ENCODE data around the gene MBNL1. TPM values are rescaled to one million over a fixed set of nuclear protein-coding genes. Genes with fewer than 3 reads are reported as not detected.

MBNL1 gene
- total RNA-seq, 1 experiment from 2014 or later: 200 TPM

GRCh38 chr3:152452318-152452717, 183.6 kb downstream of the MBNL1 start (continued):
- TF ChIP-seq EGR1 (IDR thresholded peaks at IDR 0.05; ENCODE audit: low read depth): no peak
- no peak for TF ChIP-seq SIN3A (IDR thresholded peaks at IDR 0.05; ENCODE audit: low read depth)
- no peak for TF ChIP-seq POLR2A (IDR thresholded peaks at IDR 0.05; ENCODE audit: borderline replicate concordance, extremely low read depth, insufficient read depth, insufficient read length)
- TF ChIP-seq ZNF274 (IDR thresholded peaks at IDR 0.05; ENCODE audit: low read depth, low read length): no peak
- TF ChIP-seq TCF7L2 (IDR thresholded peaks at IDR 0.05; ENCODE audit: borderline replicate concordance, extremely low read depth, insufficient read depth, insufficient read length): no peak
- TF ChIP-seq ZFX (IDR thresholded peaks at IDR 0.05): no peak
- TF ChIP-seq YY1 (IDR thresholded peaks at IDR 0.05; ENCODE audit: extremely low read depth, insufficient replicate concordance, low read depth, low read length): no peak
- no peak for TF ChIP-seq SP1 (IDR thresholded peaks at IDR 0.05; ENCODE audit: low read depth)
- no peak for TF ChIP-seq FOSL1 (IDR thresholded peaks at IDR 0.05; ENCODE audit: low read depth)
- no peak for TF ChIP-seq EZH2 (IDR thresholded peaks at IDR 0.05)
- TF ChIP-seq EZH2phosphoT487 (IDR thresholded peaks at IDR 0.05; ENCODE audit: borderline replicate concordance): no peak
- TF ChIP-seq CBX3 (IDR thresholded peaks at IDR 0.05; ENCODE audit: low read depth): no peak
- no peak for TF ChIP-seq MAX (IDR thresholded peaks at IDR 0.05)

- no peak for DNase-seq (ENCODE audit: low read depth, low spot score)
- Histone ChIP-seq H3K4me3 (replicated peaks in 1 of 2; ENCODE audit: low read depth in 1 of 2, low read length in 2 of 2) (no peak overlapping the region), H4K20me1 (ENCODE audit: insufficient read depth) (no peaks in the 10 kb centered on the region), H3K79me2 (ENCODE audit: insufficient read depth, low read length) (peaks cover 48% of the 10 kb centered on the region), H2AFZ (ENCODE audit: low read depth, low read length, poor library complexity, severe bottlenecking) (no peak overlapping the region), H3K9me3 (ENCODE audit: control insufficient read depth in 1 of 2, insufficient read depth in 1 of 2, low read depth in 1 of 2, low read length in 2 of 2) (no peaks in the 10 kb centered on the region), H3K9me2 (ENCODE audit: insufficient read depth) (no peaks in the 10 kb centered on the region), H3K4me1 (ENCODE audit: control insufficient read depth in 1 of 2, insufficient read depth in 2 of 2, low read length in 2 of 2) (no peaks in the 10 kb centered on the region), H3K27ac (ENCODE audit: low read depth, low read length) (no peak overlapping the region), H3K36me3 (ENCODE audit: control insufficient read depth in 1 of 2, insufficient read depth in 2 of 2, low read length in 2 of 2) (peaks cover 5 to 17% of the 10 kb centered on the region in 2 experiments; a peak in 3 of 4 replicates), H3K9ac (ENCODE audit: low read length) (no peak overlapping the region), H3K27me3 (ENCODE audit: insufficient read depth, low read length) (no peaks in the 10 kb centered on the region), H3K4me2 (ENCODE audit: low read length) (no peak overlapping the region)
- ChIA-PET POLR2A (no interaction called here), RAD21 (ENCODE audit: low non-redundant PET in 1 of 2, low total read pairs in 2 of 2, uncharacterized antibody in 2 of 2, unreplicated experiment in 2 of 2) (no interaction called here), CTCF (no interaction called here)
- intact Hi-C loops (cut with micrococcal nuclease): no loop called here
- ATAC-seq: no peak
- BruUV-seq (replicated peaks): no TSS peak
- TF ChIP-seq RAD21 (IDR thresholded peaks at IDR 0.05; ENCODE audit: low read depth) (no peak), EGR1 (IDR thresholded peaks at IDR 0.05; ENCODE audit: low read depth) (no peak), POLR2AphosphoS5 (IDR thresholded peaks at IDR 0.05; ENCODE audit: low read depth, low read length) (no peak), SP1 (IDR thresholded peaks at IDR 0.05; ENCODE audit: low read depth) (no peak), EZH2phosphoT487 (IDR thresholded peaks at IDR 0.05; ENCODE audit: borderline replicate concordance) (no peak), ZFX (IDR thresholded peaks at IDR 0.05) (no peak), JUND (IDR thresholded peaks at IDR 0.05) (no peak), CTCF (IDR thresholded peaks at IDR 0.05 in 2 of 3, conservative IDR thresholded peaks at IDR 0.05 in 1 of 3; ENCODE audit: borderline replicate concordance in 1 of 3, insufficient read depth in 1 of 3, low read depth in 2 of 3, low read length in 2 of 3) (no peak), ZBTB33 (IDR thresholded peaks at IDR 0.05; ENCODE audit: extremely low read depth, insufficient replicate concordance, low read length) (no peak), YY1 (IDR thresholded peaks at IDR 0.05; ENCODE audit: extremely low read depth, insufficient replicate concordance, low read depth, low read length) (no peak), SIN3A (IDR thresholded peaks at IDR 0.05; ENCODE audit: low read depth) (no peak), CBX3 (IDR thresholded peaks at IDR 0.05; ENCODE audit: low read depth) (no peak), CEBPB (IDR thresholded peaks at IDR 0.05; ENCODE audit: low read depth) (no peak), EZH2 (IDR thresholded peaks at IDR 0.05) (no peak), SRF (IDR thresholded peaks at IDR 0.05; ENCODE audit: low read depth) (no peak), ATF3 (IDR thresholded peaks at IDR 0.05) (no peak), TCF7L2 (IDR thresholded peaks at IDR 0.05; ENCODE audit: borderline replicate concordance, extremely low read depth, insufficient read depth, insufficient read length) (no peak)
Observed at GRCh38 chr3:152454076-152454875, 185.5 kb downstream of the MBNL1 start.
